Lower lobe of right lung (tissue), 2 donors: ENCODE measurements around the gene SLC22A9. TPM values are rescaled to one million over a fixed set of nuclear protein-coding genes. Genes with fewer than 3 reads are reported as not detected.
"Not testable (repeated sequence)": the region's sequence is repeated elsewhere in the genome, so short reads cannot be mapped to it uniquely, and the experiment has no call there.

Source experiments
- ATAC-seq, 2 donors: fragments of 200-7000 bp; cut with Tn5 transposase; one replicate each; pipeline ENCODE4 v1.9.1; 2020 to 2022; ENCODE audit warnings: mild to moderate bottlenecking in 2 of 2, moderate library complexity in 2 of 2
- DNase-seq: peaks from one replicate; pipeline ENCODE4 v3.0.0-alpha.2; 2020
- H3K27ac ChIP-seq: fragments of 200-600 bp; one replicate; pipeline ENCODE4 v1.8.0; 2022
- H3K27me3 ChIP-seq: fragments of 200-600 bp; one replicate; pipeline ENCODE4 v1.8.0; 2022; ENCODE audit warnings: low read depth
- H3K36me3 ChIP-seq: fragments of 200-600 bp; one replicate; pipeline ENCODE4 v1.8.0; 2022; ENCODE audit warnings: mild to moderate bottlenecking
- H3K4me1 ChIP-seq: fragments of 200-600 bp; one replicate; pipeline ENCODE4 v1.8.0; 2022
- H3K4me3 ChIP-seq: fragments of 200-600 bp; one replicate; pipeline ENCODE4 v1.8.0; 2022; ENCODE audit warnings: mild to moderate bottlenecking
- H3K9me3 ChIP-seq: fragments of 200-600 bp; one replicate; pipeline ENCODE4 v1.8.0; 2022
- CTCF ChIP-seq: fragments of 200-600 bp; IDR thresholded peaks from one replicate; pipeline ENCODE4 v1.8.0; 2022; ENCODE audit warnings: antibody characterized with exemption, mild to moderate bottlenecking
- intact Hi-C: fragments of 100-400 bp; cut with DNase I; formaldehyde crosslinking; loops from one replicate; pipeline ENCODE4 v1.11.0; 2022
- total RNA-seq: library from RNA; stranded (reverse); fragmentation: NEBNext Ultra II Directional; extraction: Animal tissue kit (Norgen Biotek cat#: 25700); gene quantifications from one replicate; pipeline ENCODE4 v1.2.1, GENCODE V29; 2021
- donor health status: DM: no; HTN: yes; CAD: no; lungs with severe emphysema.

SLC22A9 gene
- total RNA-seq, 1 donor from 2014 or later, result not detected

GRCh38 chr11:63427971-63428508, 58.5 kb downstream of the SLC22A9 start:
- TF ChIP-seq CTCF, result no peak
- no peak overlapping the region for H3K27ac ChIP-seq
- intact Hi-C loops, result no loop called here
- no peak for DNase-seq
- no peaks in the 10 kb centered on the region for H3K9me3 ChIP-seq
- H3K27me3 ChIP-seq, result peaks cover 4% of the 10 kb centered on the region
- no peaks in the 10 kb centered on the region for H3K4me1 ChIP-seq
- no peaks in the 10 kb centered on the region for H3K36me3 ChIP-seq
- H3K4me3 ChIP-seq, result no peak overlapping the region
- ATAC-seq, result no peak

- H3K9me3 ChIP-seq, ATAC-seq, H3K36me3 ChIP-seq, DNase-seq, H3K27me3 ChIP-seq, H3K27ac ChIP-seq, intact Hi-C loops, H3K4me1 ChIP-seq, H3K4me3 ChIP-seq: not testable (repeated sequence)
These were observed 61.1 kb downstream of the SLC22A9 start for GRCh38 chr11:63430731-63431130.

- H3K4me1 ChIP-seq, intact Hi-C loops, H3K36me3 ChIP-seq, ATAC-seq, H3K4me3 ChIP-seq, DNase-seq, H3K27me3 ChIP-seq, H3K9me3 ChIP-seq, H3K27ac ChIP-seq: not testable (repeated sequence)
These were observed 65.8 kb downstream of the SLC22A9 start for GRCh38 chr11:63435351-63435750.

GRCh38 chr11:63435831-63436230, 66.2 kb downstream of the SLC22A9 start:
- H3K4me3 ChIP-seq, H3K36me3 ChIP-seq, H3K27ac ChIP-seq, H3K4me1 ChIP-seq, intact Hi-C loops, H3K27me3 ChIP-seq, H3K9me3 ChIP-seq, ATAC-seq, DNase-seq: not testable (repeated sequence)

- Histone ChIP-seq H3K4me1 (no peaks in the 10 kb centered on the region), H3K27ac (no peak overlapping the region), H3K9me3 (no peaks in the 10 kb centered on the region), H3K36me3 (no peaks in the 10 kb centered on the region), H3K27me3 (no peaks in the 10 kb centered on the region), H3K4me3 (no peak overlapping the region)
- intact Hi-C loops, result no loop called here
- TF ChIP-seq CTCF, result no peak
- DNase-seq (no peak), ATAC-seq (no peak)
These were observed 74.1 kb downstream of the SLC22A9 start for GRCh38 chr11:63443714-63444113.

- no peak for TF ChIP-seq CTCF
- no peaks in the 10 kb centered on the region for H3K27me3 ChIP-seq
These were observed 74.6 kb downstream of the SLC22A9 start for GRCh38 chr11:63444160-63444559.

GRCh38 chr11:63445118-63445517, 75.5 kb downstream of the SLC22A9 start:
- no peaks in the 10 kb centered on the region for H3K27me3 ChIP-seq
- no peak for ATAC-seq
- no peaks in the 10 kb centered on the region for H3K9me3 ChIP-seq
- H3K4me3 ChIP-seq, result no peak overlapping the region
- DNase-seq, result no peak
- H3K27ac ChIP-seq, result no peak overlapping the region
- TF ChIP-seq CTCF, result no peak
- H3K36me3 ChIP-seq, result no peaks in the 10 kb centered on the region
- H3K4me1 ChIP-seq, result no peaks in the 10 kb centered on the region
- intact Hi-C loops, result no loop called here

More at GRCh38 chr11:63444160-63444559, 74.6 kb downstream of the SLC22A9 start:
- Histone ChIP-seq H3K4me3 (no peak overlapping the region), H3K9me3 (no peaks in the 10 kb centered on the region), H3K4me1 (no peaks in the 10 kb centered on the region), H3K27ac (no peak overlapping the region), H3K36me3 (no peaks in the 10 kb centered on the region)
- no peak for ATAC-seq
- DNase-seq, result no peak
- intact Hi-C loops, result no loop called here
